Stimulated activated CD4-positive, alpha-beta T cell treated with anti-CD3 and anti-CD28 coated beads, Interleukin-12 subunit alpha, Interleukin-12 subunit beta, amount 100 ng/mL, for 48 hours (primary cell): ENCODE data around the gene NEURL1B.
"Not testable (repeated sequence)": the region's sequence is repeated elsewhere in the genome, so short reads cannot be mapped to it uniquely, and the experiment has no call there.

Source experiments
- DNase-seq, 3 donors: peaks; one replicate each; pipeline ENCODE4 v3.0.0-alpha.2; 2020; ENCODE audit warnings: low read depth in 2 of 3, low spot score in 1 of 3

The NEURL1B gene

DNA sequence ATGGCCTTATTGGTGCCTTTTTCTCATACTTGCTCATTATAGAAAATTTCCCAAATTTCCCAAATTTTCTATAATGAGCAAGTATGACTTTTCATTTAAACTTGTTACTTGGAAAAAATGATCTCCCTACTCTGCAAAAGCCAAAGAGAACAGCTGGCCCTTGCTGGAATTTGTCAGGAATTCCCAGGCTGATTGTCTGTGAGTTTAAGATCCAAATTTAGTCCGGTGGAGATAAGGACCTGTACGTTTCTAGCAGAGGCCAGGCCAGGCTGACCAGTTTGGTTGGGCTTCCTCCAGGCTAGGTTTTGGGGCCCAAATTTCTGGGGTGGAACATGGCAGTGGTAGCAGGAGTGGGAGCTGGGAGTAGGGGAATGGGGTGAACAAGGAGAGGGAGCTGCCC lies 51.9 kb downstream of the NEURL1B start:
- DNase-seq, result no peak

DNA sequence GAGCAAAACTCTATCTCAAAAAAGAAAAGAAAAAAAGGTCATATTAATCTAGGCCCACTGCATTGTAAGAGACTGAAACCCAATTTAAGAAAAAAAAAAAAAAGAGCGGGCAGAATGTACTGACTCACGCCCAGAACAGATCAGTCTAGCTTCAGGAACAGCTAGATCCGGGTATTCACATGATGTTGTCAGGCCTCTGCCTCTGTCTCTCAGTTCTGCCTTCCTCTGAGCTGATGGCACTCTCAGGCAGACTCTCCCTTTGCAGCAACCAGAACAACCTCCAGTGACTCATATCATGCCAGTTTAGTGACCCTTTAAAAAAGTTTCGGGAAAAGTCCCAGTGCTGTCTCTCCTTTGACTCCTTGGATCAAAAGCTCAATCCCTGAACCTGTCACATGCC lies 53.0 kb downstream of the NEURL1B start:
- no peak for DNase-seq

DNA sequence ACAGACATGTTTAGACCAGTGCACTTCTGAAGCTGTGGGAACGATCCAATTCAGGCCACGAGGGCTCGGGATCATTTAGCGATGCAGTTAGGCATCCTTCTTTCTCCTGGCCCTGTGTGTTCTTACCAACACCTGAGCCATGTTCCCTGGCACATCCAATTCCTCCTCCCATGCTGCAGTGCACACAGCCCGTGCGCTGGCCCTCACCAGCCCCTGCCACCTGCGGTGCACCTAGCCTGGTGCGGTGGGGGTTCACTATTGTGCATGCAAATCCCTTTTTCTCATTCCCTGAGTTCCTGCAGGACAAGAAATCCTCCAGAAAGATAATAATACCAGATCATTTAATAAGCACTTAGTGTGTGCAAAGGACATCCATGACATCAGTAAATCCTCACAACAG lies 53.5 kb downstream of the NEURL1B start:
- no peak for DNase-seq

DNA sequence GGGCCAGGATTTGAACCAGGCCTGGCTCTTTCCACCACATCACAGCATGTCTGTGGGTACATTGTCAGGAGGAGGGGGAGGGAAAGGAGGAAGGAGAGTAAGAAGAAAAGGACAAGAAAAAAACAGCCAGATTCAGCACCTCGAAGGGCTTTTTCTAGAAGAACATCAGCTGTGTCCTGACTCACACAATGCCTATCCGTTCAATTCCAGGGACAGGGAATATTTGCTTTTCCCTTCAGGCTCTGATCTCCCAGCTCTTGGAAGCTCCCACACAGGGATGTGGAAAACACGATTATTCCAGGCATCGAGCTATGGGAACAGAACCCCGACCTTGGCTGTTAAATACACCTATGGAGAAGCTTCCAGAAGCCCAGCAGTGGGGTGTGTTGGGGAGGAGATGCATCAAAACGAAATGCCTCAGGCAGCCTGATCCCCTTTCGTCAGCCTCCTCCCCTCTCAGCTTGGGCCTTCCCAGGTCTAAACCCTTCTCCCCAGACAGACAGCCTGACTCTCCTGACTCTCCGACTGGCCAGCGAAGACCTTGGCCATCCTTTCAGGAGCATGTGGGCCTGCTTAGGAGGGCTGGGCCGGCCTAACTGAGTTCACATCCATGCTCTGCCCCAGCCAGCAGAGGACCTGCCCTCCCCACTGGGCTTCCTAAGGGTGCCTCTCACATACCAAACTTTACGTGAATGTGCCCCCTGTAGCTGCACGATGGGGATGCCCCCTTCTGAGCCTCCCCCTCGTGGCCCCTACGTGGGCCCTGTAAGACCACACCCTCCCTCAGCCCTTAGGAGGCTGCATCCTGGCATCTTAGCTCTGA lies 54.4 kb downstream of the NEURL1B start:
- no peak for DNase-seq

DNA sequence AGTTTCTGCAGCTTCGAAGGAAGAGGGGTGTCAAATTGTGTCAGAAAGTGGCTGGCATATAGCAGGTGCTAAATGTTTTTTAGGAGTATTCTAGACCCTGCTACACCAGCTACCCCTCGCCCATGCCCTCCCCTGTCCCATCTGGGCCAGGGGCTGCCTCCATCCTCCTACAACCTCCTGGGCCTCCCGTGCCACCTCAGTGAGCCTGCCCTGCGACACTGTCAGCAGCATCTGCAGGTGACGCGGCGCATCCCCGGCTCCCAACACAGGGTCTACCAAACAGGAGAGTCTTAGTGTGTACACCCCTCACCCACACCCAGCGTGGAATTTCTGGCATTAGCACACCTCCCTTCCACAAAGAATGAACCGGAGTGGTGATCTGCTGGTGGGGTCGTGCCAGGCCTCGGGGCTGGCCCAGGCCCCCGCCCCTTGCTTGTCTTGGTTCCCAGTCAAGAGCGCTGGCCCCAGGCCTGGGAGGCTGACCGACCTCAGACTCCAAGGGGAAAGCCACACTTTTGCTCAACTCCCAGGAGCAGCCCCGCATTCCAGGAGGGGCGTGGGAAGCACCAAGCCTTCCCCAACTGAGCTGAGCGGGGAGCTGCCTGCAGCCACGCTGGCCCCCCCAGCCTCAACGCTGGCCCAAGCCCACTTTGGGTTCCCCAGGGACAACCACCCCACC lies 55.2 kb downstream of the NEURL1B start:
- DNase-seq, result no peak

DNA sequence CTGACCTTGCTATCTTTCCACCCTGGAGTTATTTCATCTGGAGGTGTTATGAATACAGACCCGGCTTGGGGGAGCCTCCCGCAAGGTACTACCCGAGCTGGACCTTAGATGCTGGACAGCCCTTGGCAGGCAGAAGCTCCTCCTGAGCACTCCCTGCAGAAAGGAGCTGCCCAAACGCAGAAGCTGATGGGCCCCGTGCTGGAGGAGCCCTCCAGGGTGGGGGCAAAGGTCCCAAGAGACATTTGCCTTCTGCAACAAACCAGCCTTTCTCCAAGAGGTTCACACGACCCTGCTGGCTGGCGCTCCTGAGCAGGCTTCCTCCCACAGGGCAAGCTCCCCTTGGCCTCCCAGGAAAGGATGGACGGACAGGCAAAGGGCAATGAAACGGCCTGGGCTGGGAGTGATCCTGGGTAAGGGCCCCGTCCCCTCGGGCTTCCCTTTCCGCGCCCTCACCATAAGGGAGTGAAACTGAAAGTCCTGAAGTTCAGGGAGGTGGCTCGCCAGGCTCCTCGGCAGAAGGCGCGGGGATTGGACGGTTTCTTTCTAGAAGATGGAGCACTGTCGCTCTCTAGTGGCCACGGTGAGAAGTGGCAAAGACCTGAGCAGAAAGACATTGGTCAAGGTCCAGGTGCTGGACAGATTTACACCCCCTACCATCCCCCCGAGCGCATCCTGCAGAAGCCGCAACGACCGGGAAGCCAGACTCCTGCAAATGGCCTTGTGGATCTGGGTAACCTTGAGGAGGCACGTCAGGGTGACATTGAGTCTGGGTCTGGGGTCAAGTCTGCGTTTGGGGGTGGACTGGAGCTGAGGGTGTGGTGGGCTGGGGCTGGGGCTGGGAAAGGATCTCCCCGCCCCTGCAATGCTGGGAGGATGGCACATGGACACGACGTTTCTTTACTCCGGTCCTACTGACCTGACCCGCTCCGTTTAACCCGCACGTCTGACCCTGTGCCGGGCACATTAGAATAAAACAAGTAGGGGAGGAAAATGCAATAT lies 56.4 kb downstream of the NEURL1B start:
- DNase-seq, result peak; percentile 73 to 80 (median 78)

DNA sequence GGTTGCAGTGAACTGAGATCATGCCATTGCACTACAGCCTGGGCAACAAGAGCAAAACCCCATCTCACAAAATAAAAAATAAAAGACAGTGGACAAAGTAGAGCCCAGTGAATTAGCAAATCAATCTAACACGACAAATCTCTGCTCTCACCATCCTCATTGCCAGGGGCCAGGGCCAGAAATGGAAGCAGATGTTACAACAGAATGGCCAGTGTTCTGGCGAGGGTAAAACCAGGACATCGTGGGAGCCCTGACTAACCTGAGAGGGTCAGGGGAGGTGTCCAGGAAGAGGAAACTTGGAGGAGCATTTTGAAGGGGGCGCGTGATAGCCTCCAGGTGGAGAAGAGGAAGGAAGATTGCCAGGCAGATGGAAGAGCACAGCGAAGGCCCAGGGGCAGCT lies 58.4 kb downstream of the NEURL1B start:
- DNase-seq, result no peak

DNA sequence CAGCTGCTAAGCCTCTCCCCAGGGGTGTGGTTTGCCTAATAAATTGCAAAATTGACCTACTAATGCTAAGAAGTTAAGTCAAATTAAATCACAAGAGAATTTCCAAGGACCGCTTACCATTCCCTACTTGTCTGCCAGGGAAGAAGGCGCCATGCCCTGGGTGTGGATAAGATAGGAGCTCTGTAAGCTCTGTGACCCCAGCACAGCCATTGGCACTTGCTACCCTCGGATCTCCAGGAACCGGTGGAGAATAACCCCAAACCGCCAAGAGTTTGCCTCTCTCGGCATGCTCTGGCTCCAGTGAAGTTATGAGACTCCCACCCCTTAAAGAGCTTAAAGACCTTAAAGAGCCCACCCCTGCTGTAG lies 58.9 kb downstream of the NEURL1B start:
- no peak for DNase-seq

DNA sequence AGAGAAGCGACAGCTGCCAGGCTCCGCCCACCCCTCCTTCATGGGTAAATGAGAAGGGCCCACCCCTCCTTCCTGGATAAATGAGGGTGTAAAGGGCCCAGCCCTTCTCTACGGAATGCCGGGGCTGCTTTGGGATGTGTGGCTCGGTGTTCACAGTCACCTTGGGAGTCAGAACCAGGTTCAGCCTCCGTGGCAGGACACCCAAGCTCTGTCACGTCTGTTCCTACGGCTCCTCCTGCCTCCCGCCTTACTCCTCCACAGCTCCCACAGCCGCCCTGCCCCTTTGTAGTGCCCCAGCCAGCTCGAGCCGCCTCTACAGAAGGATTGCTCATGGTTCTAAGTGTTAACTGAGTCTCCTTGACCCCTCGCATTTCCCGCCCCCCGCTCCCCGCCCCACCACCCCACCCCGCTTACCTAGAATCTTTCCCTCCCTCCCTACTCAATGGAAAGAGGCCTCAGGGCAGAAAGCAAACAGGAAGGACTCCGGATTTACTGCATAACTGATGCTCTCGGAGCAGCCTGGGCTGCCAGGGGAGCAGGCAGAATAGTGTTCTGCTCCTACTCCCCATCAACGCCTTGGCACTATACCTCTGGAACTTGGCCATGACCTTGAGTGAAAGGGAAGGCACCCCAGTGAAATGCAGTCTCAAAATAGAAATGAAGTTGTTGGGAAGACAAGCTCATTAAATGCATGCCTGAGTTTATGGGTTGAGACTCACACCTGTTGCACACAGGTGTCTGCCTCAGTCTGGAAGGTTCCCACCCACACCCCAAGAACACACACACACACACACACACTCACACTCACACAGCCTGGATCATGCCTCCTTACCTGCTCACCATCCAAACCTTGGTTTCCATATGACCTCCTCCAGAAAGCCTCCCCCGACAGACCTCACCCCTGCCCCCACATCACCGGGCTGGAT lies 59.6 kb downstream of the NEURL1B start:
- DNase-seq, result no peak

DNA sequence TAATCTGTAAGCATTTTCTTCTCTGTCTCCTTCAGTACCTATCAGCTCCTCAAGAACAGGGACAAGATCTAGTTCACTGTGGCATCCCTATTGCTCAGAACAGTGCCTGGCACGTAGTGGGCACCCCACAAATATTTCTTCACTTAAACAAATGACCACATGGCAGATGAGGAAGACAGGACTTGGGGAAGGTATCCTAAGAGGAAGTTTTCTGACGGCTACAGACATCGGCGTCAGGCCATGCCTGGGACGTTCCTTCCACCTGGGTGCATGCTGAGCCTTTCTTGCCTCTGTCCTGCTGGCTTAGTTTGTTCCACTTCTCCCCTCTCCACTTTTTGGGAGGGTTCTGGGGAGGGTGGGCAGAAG lies 60.2 kb downstream of the NEURL1B start:
- DNase-seq, result no peak

DNA sequence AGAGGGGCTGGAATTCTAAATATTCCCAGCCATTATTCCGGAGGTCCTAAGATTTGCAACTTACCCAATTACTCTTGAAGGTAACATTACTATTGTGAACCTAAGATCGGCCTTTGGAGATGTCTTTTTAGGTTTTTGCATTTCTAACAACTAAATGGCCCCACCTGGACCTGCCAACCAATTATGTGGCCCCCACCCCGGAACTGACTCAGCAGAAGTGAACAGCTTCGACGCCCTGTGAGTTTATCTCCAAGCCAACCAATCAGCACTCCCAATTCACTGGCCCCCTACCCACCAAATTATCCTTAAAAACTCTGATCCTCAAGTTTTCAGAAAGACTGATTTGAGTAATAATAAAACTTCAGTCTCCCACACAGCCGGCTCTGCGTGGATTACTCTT lies 62.9 kb downstream of the NEURL1B start:
- no peak for DNase-seq

DNA sequence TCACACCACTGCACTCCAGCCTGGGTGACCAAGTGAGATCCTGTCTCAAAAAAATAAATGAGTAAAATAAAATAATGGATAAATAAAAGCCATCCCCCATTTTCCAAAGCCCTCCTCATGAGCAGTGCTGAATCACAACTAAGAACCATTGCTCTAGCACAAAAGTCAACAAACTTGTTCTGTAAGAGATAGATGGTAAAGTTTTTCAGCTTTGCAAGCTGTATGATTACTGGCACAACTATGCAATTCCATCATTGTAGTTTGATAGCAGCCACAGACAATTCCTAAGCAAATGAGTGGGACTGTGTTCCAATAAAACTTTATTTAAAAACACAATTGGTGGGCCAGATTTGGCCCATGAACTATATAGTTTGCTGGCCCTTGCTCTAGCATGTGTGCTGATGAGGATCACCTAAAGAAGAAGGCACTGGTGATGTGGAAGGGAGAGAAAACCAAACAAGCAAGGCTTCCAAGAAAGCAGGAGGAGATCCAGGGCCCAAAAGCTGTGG lies 64.6 kb downstream of the NEURL1B start:
- no peak for DNase-seq

DNA sequence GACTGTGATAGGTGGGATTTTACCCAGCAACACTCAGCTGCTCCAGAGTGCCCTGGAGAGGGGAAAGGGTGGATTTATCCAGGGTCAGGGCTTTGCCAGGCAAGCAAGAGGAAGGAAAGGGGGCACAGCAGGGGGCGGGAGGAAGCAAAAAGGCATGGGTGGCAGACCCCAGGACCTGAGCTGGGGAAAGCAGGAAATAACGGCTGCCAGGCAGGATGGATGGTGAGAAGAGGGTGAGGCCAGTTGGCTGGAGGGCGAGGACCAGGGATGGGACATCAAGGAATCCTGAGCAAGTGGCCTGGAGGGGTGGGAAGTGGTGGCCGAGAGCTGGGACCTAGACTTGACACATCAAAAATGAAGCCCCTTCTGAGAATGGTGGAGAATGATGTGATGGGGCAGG lies 65.7 kb downstream of the NEURL1B start:
- DNase-seq, result no peak

DNA sequence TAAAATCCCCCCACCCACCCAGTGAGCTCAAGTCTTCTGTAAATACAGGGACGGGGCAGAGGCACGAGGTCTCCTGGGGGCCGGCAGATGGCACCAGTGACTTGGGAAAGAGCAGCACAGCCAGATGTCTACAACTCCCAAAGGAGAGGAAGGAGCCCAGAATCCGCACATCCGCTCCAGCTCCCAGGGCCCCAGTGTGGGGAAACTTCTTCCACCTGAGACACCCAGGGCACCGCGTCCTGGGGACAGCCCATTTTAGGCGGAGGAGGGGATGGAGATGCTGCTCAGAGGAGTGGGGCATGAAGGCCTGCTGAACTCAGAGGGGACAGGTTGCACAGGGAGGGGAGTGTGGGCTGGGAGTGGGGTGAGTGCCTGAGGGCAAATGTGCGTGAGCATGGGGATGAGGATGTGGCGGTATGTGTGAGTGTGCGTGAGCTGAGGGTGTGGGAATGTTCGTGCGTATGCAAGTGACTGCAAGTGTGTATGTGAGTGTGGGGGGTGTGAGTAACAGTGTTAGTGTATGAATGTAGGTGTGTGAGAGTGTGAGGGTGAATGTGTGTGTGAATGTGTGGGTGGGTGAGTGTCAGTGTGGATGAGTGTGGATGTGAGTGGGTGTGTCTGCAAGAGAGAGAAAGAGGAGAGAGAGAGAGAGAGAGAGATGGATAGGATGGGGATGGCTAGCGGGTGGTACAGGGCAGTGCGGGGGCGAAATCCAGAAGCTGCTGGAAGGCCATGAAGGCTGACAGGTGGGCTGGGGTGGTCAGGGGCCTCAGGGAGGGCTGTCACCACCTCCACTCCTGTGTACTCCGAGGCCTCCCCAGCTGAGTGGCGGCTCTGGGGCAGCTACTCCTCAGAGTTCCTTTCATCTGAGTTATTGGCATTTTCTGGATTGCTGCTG lies 66.5 kb downstream of the NEURL1B start:
- DNase-seq, result no peak

DNA sequence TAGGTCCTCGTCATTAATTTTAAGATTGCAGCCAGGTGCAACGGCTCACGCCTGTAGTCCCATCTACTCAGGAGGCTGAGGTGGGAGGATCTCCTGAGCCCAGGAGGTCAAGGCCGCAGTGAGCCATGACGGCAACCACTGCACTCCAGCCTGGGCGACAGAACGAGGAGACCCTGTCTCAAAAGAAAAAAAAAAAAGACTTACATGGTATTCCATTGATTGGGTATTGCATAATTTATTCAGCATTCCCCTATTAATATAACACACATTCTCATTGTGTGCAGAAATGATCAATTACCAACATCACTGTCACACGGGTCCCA lies 67.1 kb downstream of the NEURL1B start:
- DNase-seq, result no peak

DNA sequence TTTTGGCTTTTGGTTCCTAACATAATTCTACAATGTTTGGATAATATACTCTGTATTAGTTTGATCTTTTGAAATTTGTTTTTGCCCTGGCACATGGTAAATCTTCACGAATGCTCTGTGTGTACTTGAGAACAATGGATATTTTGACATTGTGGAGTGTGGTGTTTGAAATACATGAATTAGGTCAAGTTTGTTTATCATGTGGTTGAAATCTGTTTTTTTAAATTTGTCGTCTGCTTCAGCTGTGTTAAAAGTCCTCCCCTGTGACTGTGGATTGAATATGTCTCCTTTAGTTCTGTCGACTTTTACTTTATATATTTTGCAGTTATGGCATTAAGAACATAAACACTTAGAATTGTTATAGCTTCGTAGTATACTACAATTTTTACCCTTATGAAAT lies 69.6 kb downstream of the NEURL1B start:
- DNase-seq, result no peak

DNA sequence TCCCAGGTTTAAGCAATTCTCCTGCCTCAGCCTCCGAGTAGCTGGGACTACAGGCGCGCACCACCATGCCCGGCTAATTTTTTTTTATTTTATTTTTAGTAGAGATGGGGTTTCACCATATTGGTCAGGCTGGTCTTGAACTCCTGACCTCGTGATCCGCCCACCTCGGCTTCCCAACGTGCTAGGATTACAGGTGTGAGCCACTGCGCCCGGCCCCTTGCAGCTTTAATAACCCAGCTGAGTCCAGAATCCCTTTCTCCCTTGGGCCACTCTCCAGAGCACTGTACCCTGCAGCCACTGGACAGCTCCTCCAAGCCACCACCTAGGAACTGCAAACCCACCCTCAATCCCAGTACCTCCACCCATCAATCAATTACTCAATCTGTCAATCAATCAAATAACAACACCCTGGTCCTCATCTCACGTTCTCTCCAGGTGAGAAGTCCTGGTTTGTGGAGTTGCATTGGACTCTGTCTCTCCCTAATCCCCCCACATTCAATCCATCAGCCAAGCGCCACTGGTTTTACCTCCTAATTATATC lies 70.3 kb downstream of the NEURL1B start:
- DNase-seq, result not testable (repeated sequence)

DNA sequence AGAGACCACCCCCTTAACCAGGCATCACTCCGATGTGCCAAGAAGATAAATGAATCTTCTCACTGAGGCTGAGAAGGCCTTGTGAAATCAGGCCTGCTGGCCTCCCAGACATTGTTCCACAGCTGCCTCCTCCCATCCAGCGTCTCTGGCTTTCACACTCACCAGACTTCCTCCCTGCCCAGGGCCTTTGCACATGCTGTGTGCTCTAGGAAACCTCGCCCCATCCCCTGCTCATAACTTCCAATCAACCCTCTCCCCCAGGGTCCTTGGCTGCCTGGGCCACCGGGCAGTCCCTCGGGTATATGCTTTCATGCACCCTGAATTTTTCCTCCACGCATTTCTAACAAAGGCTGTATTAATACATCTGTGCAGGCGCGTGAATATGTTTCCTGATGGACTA lies 71.5 kb downstream of the NEURL1B start:
- DNase-seq, result no peak

DNA sequence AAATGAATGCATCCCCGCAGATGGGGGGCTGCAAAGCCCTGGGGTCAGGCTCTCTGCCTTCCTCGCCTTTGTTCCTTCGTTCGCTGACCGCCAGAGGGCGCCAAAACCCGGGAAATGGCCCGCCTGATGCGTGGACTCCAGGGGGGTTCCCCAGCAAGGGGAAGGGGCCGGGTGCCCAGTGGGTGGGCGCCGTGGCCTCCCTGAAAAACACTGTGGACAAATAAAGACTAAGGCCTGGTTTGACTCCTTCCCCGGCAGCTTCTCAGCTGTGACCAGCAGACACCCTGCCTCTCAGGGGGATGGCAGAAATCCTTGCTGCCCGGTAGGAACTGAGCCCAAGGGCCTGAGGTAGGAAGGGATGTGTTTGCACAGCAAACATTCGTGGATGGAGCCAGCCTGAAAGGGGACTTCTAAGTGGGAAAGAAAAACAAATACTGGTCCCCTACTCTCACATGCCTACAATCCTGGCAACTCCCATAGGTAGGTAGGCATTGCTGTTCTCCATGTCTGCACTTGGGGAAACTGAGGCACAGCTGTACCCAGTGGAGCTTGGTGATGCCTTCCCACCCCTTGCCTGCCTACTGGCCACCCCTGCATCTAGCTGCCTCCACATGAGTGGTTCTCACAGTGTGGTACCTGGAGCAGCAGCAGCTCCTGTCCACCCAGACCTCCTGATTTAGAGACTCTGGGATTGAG lies 72.2 kb downstream of the NEURL1B start:
- peak; percentile 25 to 72 (median 61) for DNase-seq
